GM21723 (cell line): ENCODE measurements around the gene CRYGC.

Experiments used
- ATAC-seq: cut with Tn5 transposase; IDR thresholded peaks from one replicate; pipeline ENCODE4 v1.9.1; 2021; ENCODE audit warnings: mild to moderate bottlenecking, moderate library complexity; ENCODE audit not compliant: unreplicated experiment

Gene CRYGC, protein sequence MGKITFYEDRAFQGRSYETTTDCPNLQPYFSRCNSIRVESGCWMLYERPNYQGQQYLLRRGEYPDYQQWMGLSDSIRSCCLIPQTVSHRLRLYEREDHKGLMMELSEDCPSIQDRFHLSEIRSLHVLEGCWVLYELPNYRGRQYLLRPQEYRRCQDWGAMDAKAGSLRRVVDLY

DNA sequence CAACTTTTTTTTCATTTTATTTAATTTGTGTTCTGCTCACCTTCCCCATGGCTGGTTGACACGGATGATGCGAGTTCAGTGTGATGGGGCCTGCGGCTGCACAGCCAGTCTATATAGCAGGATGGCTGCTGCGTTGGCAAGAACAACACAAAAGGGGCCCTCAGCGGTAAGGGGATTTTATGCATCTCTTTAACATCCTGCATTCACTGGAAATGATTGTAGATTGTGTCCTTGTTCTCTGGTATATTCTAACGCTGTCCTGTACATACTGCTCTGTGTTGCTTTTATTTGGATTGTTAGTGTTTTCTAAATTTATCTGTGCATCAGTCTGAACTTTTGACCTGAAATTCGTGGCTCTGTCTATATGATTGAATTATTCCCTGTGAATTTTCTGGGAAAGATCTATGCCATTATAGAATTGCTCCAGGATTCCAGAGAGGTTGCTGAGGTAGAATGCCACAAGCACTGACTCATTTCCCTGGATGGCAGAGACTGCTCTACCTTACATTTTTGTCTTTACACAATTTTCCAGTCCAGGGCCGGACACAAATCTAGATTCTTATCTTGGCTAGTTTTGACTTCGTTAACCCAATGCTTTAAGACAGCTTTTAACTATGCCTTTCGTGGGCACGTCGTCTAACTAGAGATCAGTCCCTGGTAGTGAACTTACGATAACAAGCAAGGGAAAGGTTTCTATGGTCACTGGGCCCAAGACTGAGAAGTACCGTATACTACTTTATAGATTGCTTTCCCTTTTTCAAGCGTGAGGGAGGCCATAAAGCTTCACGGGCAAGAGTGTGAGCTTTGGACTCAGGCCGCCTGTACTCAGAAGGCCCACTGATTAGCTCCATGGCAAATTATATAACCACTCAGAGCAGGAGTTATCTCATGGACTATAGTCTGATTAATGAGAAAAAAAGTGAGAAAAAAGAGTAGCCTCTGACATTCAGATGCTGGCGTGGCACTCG is at the start of gene CRYGC:
Gene CRYGC (minus strand): TSS at position 85 of the 968 bp plus-strand sequence. CDS start 36 bp downstream, at position 49.
- ATAC-seq, result no peak

GRCh38 chr2:208179028-208179609 is 49.5 kb upstream of the CRYGC start:
- no peak for ATAC-seq

DNA sequence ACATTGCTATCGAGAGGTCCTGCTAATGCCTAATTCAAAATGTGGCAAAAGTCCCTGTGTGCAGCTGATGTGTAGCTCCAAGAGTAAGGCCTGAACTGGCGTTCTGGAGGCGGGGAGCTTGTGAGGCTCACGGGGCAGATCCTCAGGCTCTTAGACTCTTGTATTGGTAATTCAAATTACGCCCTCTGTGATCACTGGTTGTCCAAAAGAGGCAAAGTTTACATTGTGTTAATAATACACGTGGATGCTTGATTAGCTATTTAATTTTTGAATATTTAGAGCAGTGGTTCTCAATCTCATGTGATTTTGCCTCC is 46.2 kb upstream of the CRYGC start:
- ATAC-seq, result no peak

DNA sequence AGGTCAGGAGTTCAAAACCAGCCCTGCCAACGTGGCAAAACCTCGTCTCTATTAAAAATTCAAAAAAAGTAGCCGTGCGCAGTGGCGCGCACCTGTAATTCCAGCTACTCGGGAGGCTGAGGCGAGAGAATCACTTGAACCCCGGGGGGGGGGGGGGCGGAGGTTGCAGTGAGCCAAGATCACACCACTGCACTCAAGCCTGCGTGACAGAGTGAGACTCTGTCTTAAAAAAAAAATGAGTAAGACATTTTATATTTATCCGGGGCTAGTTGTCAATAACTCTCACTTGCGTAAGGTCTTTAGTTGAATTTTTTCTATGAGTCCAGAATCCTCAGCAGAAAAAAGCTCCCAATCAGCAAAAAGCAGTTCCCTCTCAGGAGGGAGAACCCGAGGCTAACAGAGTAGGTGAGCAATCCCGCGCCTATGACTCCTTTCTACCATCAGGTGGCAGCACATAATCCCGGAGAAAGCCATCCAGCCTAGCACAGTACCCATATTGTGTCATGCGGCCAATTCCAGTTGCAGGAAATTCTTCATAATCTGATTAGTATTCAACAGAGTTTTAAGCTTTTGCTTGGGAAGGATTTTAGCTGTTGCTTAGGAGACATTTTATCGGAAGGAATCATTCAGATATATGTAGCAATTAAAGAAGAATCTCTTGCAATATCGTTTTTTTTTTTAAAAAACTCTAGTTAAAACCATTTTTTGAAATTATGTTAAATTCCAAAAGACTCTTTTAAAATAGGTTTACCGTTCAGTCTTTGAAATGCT is 45.6 kb upstream of the CRYGC start:
- ATAC-seq, result peak; percentile 98

- ATAC-seq, result no peak
Observed at GRCh38 chr2:208174144-208174543, 44.5 kb upstream of the CRYGC start.

GRCh38 chr2:208172125-208172524 is 42.5 kb upstream of the CRYGC start:
- ATAC-seq, result no peak

GRCh38 chr2:208164951-208165755 is 35.5 kb upstream of the CRYGC start:
- no peak for ATAC-seq

DNA sequence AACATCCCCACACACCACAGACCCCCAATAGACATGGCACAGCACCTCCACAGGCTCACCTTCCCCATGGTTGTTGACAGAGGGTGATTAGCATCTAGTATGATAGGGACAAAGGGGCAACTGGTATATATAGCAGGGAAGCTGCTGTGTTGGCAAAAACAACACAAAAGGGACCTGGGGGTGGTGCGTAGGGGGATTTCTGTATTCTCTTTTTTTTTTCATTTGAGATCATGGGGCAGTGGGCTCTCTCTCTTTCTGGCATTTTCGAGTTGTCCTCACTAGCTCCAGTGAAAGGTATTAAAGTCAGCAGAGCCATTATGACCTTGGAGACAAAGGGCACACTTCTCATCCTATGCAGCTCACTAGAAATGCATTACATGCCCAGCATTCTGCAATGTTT is 33.9 kb upstream of the CRYGC start, which contains the start of gene CRYGA:
Gene CRYGA (minus strand): TSS at position 101 of the 400 bp plus-strand sequence. CDS start 33 bp downstream, at position 68.
- no peak for ATAC-seq

DNA sequence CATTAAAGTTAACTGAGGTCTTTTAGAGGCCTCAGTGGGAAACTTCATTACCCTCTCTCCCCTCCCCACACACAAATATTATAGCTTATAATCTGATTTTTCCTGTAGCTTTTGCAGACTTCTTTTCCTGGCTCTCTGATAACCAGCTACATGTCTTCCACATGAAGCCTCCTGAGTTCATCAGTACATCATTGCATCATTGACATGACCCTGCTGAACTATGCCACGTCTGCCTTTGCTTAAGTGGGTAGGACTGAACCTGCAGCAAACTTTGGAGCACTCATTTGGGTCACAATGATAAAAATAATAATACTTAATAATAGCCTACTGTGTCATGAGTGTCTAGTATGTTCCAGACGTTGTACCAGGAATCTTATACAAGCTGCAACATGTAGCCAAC is 26.8 kb upstream of the CRYGC start:
- ATAC-seq, result no peak

GRCh38 chr2:208153156-208153555 is 23.5 kb upstream of the CRYGC start:
- ATAC-seq, result no peak

DNA sequence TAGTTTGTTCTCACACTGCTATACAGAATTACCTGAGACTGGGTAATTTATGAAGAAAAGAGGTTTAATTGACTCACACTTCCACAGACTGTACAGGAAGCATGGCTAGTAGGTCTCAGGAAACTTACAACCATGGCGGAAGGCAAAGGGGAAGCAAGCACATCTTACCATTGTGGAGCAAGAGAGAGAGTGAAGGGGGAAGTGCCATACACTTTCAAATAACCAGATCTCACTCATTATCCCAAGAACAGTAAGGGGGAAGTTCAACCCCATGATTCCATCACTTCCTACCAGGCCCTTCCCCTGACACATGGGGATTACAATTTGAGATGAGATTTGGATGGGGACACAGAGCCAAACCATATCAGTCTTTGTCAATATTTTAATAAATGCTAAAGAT is 21.3 kb upstream of the CRYGC start:
- ATAC-seq, result no peak

DNA sequence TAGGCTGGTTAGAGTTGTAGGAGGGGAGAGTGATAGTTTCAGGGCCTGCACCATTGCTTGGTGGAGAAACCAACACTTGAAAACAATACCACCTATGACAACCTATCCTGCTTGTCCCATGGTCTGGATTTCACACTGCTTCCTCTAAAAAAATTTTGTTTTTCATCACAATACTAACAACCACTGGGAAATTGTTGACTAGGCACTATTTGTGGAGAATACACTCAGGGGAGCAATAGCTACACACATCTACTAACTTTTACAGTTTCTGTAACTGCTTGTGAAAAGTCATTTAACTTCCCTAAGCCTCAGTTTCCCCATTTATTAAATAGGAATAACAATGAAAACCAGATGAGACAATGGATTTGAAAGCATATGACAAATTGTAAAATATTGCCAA is 20.5 kb upstream of the CRYGC start:
- no peak for ATAC-seq

DNA sequence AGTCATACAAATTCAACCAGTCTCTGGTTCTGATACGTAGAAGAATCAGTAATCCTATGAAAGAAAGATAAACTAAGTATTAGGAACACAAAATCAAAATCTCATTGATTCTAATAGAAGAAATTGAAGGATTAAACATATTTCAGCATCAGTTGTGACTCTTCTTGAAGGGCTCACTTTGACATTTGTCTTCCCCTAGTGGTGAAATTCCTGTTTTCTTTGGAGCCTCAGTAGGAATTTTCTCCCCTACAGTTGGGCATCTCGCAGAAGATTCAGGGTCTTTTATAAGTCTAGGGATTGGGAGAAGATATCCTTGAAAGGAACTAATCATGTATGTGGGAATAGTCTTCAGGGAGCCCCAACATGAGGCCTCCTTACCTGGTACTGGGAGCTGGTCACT is 19.2 kb upstream of the CRYGC start:
- no peak for ATAC-seq

DNA sequence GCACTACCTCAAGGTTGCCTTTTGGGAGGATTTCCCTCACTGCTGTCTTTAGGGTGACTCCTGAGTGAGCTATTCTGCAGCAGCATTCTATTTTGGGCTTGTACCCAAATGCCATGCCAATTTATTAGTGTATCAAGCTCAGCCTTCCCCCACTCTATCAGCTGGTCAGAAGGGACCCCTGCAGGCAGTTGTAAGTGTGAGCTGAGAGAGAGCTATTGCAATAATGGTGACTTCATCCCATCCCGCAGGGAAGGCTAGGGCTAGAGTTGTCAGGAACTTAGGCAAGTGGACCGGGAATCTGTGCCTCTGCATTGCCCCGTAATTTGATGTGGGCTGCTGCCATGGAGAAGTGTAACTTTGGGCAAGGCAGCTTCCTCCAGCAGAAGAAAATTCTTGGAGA is 18.1 kb upstream of the CRYGC start:
- no peak for ATAC-seq

DNA sequence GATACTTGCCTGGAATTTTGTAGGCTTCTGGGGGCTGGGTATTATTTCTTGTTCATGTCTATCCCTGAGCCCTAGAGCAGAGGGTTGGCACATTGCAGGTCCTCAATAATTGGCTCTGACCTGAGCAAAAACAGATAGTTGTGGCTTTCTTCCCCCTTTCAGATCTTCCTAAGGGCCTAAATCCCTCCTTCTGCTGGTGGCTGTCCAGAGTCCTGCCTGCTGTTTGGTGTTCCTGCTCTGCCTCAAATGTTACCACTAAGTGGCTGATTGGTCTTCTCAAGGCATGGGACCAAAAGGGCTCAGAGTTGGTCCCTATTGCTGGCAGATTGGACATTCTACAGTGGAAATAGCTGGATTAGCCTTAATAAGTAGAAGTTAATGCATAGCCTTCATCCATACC is 17.4 kb upstream of the CRYGC start:
- ATAC-seq, result no peak

GRCh38 chr2:208146006-208146405 is 16.4 kb upstream of the CRYGC start, which contains the start of gene CRYGB:
TSS of gene CRYGB (minus strand) at chr2:208146158. CDS start at chr2:208146120, 38 bp downstream.
- no peak for ATAC-seq

DNA sequence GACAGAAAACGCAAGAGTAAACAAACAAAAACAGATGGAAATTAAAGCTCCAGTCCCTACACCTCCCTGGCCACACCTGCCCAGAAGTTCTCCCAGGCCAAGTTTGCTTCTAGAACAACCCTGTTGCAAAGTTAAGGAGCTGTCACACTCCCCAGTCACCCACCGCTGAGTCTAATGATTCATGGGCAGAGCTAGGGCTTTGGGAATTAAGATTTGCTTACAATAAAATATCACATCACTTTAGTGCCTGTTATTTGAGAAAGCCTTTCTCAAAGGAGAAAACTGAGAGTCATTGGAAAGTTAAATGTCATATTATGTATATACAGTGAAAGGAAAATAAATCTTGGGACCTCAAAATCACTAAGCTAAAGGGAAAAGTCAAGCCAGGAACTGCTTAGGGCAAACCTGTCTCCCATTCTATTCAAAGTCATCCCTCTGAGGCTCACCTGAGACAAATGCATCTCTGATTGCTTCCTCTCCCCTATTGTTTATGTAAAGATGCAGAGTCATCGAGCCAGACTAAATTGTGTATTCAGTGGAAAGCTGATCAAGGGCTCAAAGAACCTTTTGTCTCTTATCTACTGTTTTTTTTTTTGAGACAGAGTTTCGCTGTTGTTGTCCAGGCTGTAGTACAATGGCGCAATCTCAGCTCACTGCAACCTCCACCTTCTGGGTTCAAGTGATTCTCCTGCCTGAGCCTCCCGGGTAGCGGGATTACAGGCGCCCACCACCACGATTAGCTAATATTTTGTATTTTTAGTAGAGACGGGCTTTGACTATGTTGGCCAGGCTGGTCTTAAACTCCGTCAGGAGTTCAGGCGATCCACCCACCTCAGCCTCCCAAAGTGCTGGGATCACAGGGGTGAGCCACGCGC is 13.5 kb upstream of the CRYGC start:
- no peak for ATAC-seq

- ATAC-seq, result no peak
Observed at GRCh38 chr2:208142240-208142924, 12.8 kb upstream of the CRYGC start.

- ATAC-seq, result no peak
Observed at GRCh38 chr2:208139447-208139846, 9.8 kb upstream of the CRYGC start.
